Myocyte (in vitro differentiated cells): ENCODE measurements around the gene CD46. TPM values are rescaled to one million over a fixed set of nuclear protein-coding genes. Genes with fewer than 3 reads are reported as not detected.

ENCODE experiments used
- DNase-seq: peaks from one replicate; pipeline ENCODE4 v3.0.0-alpha.2; 2012; ENCODE audit warnings: low read depth
- total RNA-seq: library from RNA; depleted of rRNA; stranded (reverse); fragments of >200 nt; gene quantifications from 2 replicates; pipeline ENCODE4 v1.2.3, GENCODE V29; 2014

The CD46 gene
- total RNA-seq, 1 donor from 2014 or later: 75.5 TPM

- no peak for DNase-seq
These were observed 61.6 kb downstream of the CD46 start for GRCh38 chr1:207813512-207813881.

GRCh38 chr1:207813946-207814345, 62.1 kb downstream of the CD46 start:
- DNase-seq: no peak

GRCh38 chr1:207814469-207814868, 62.6 kb downstream of the CD46 start:
- DNase-seq: no peak

GRCh38 chr1:207815466-207815865, 63.6 kb downstream of the CD46 start:
- DNase-seq: peak; percentile 37

GRCh38 chr1:207815913-207816291, 64.0 kb downstream of the CD46 start:
- peak; percentile 81 for DNase-seq

- DNase-seq: no peak
These were observed 65.3 kb downstream of the CD46 start for GRCh38 chr1:207817166-207817565.

- DNase-seq: no peak
These were observed 66.2 kb downstream of the CD46 start for GRCh38 chr1:207817778-207818751.

- peak; percentile 61 for DNase-seq
These were observed 67.2 kb downstream of the CD46 start for GRCh38 chr1:207818971-207819451.

GRCh38 chr1:207820568-207821463, 69.0 kb downstream of the CD46 start:
- no peak for DNase-seq

GRCh38 chr1:207821464-207822045, 69.7 kb downstream of the CD46 start:
- DNase-seq: no peak

- DNase-seq: no peak
These were observed 70.3 kb downstream of the CD46 start for GRCh38 chr1:207822124-207822601.

GRCh38 chr1:207822602-207823451, 71.0 kb downstream of the CD46 start:
- no peak for DNase-seq

GRCh38 chr1:207823531-207823879, 71.7 kb downstream of the CD46 start:
- DNase-seq: no peak

- peak; percentile 94 for DNase-seq
These were observed 72.2 kb downstream of the CD46 start for GRCh38 chr1:207823880-207824566.

GRCh38 chr1:207824691-207825408, 73.0 kb downstream of the CD46 start:
- no peak for DNase-seq

- DNase-seq: no peak
These were observed 73.5 kb downstream of the CD46 start for GRCh38 chr1:207825409-207825695.

GRCh38 chr1:207825719-207826556, 74.1 kb downstream of the CD46 start:
- DNase-seq: peak; percentile 65
